ENCODE measurements around the gene ABCB1. TPM values are rescaled to one million over a fixed set of nuclear protein-coding genes. Genes with fewer than 3 reads are reported as not detected.
A peak's percentile ranks its signal among the peaks of the same experiment; 100 is the strongest.

ABCB1 gene
- total and polyA plus RNA-seq, 2 of the 13 experiments (the other 11 are each of a cell fraction or from before 2014, with no cell fraction given), result 42.8 to 52.6 TPM

GRCh38 chr7:87464830-87465533 is 135.7 kb downstream of the ABCB1 start (continued):
- TF ChIP-seq, protein P1, sequence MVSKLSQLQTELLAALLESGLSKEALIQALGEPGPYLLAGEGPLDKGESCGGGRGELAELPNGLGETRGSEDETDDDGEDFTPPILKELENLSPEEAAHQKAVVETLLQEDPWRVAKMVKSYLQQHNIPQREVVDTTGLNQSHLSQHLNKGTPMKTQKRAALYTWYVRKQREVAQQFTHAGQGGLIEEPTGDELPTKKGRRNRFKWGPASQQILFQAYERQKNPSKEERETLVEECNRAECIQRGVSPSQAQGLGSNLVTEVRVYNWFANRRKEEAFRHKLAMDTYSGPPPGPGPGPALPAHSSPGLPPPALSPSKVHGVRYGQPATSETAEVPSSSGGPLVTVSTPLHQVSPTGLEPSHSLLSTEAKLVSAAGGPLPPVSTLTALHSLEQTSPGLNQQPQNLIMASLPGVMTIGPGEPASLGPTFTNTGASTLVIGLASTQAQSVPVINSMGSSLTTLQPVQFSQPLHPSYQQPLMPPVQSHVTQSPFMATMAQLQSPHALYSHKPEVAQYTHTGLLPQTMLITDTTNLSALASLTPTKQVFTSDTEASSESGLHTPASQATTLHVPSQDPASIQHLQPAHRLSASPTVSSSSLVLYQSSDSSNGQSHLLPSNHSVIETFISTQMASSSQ (IDR thresholded peaks at IDR 0.05; ENCODE audit: low read depth), result peak; percentile 50
- TF ChIP-seq, protein P1 (CRISPR knock-in tag; IDR thresholded peaks at IDR 0.05; ENCODE audit: borderline replicate concordance), result peak; percentile 82
- TF ChIP-seq, protein P2, sequence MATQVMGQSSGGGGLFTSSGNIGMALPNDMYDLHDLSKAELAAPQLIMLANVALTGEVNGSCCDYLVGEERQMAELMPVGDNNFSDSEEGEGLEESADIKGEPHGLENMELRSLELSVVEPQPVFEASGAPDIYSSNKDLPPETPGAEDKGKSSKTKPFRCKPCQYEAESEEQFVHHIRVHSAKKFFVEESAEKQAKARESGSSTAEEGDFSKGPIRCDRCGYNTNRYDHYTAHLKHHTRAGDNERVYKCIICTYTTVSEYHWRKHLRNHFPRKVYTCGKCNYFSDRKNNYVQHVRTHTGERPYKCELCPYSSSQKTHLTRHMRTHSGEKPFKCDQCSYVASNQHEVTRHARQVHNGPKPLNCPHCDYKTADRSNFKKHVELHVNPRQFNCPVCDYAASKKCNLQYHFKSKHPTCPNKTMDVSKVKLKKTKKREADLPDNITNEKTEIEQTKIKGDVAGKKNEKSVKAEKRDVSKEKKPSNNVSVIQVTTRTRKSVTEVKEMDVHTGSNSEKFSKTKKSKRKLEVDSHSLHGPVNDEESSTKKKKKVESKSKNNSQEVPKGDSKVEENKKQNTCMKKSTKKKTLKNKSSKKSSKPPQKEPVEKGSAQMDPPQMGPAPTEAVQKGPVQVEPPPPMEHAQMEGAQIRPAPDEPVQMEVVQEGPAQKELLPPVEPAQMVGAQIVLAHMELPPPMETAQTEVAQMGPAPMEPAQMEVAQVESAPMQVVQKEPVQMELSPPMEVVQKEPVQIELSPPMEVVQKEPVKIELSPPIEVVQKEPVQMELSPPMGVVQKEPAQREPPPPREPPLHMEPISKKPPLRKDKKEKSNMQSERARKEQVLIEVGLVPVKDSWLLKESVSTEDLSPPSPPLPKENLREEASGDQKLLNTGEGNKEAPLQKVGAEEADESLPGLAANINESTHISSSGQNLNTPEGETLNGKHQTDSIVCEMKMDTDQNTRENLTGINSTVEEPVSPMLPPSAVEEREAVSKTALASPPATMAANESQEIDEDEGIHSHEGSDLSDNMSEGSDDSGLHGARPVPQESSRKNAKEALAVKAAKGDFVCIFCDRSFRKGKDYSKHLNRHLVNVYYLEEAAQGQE (IDR thresholded peaks at IDR 0.05; ENCODE audit: borderline replicate concordance in 1 of 2, low read depth in 1 of 2, low read length in 2 of 2), result 0 out of 4 replicates have a peak, but pooled peaks of 1 of the 2 experiments have one; percentile 34
- TF ChIP-seq PAXIP1 (CRISPR knock-in tag; conservative IDR thresholded peaks at IDR 0.05), result peak; percentile 97
- peak; percentile 94 for TF ChIP-seq ISL2 (CRISPR knock-in tag; IDR thresholded peaks at IDR 0.05)
- TF ChIP-seq SIX1 (CRISPR knock-in tag; IDR thresholded peaks at IDR 0.05; ENCODE audit: borderline replicate concordance), result peak; percentile 54; the same call in 1 of the 2 replicates
- 0 out of 2 replicates have a peak, but pooled peaks have one; percentile 63 for TF ChIP-seq RBAK (CRISPR knock-in tag; IDR thresholded peaks at IDR 0.05)
- peak; percentile 66; the same call in 1 of the 2 replicates for TF ChIP-seq POLR2G (IDR thresholded peaks at IDR 0.05; ENCODE audit: low read depth, low read length)
- peak; percentile 86 for TF ChIP-seq POGK (CRISPR knock-in tag; conservative IDR thresholded peaks at IDR 0.05)
- TF ChIP-seq TCF7 (IDR thresholded peaks at IDR 0.05; ENCODE audit: low read depth), result peak; percentile 87
- peak; percentile 92 for TF ChIP-seq RXRA (CRISPR knock-in tag; IDR thresholded peaks at IDR 0.05)
- TF ChIP-seq FOXK1 (CRISPR knock-in tag; IDR thresholded peaks at IDR 0.05; ENCODE audit: borderline replicate concordance, low read depth), result peak; percentile 91; the same call in 1 of the 2 replicates
